Measurements from ENCODE around the gene APCDD1L.

DNA sequence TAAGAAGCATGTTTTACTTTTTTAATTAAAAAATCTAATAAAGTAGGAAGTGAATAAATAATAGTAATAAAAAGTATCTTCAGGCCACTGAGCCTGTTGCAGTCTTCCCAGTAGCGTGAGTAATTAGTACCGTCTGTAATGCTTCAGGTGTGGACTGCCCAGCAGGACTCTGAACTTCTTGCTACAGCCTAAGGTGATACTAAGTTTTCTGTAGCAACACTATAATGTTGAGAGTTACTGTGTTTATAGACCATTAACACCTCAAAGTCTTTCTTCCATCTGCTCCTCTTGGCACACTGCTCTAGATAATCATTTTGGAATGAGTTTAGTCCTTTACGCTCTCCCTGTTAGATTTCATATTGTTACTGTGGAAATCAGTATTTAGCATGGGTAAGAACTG is 97.8 kb downstream of the APCDD1L start:
- TF ChIP-seq POLR2A (IDR thresholded peaks at IDR 0.05; ENCODE audit: low read length) (no peak), GATA1 (IDR thresholded peaks at IDR 0.05; ENCODE audit: low read depth, low read length) (no peak)
